H1 (cell line): ENCODE measurements around the gene TPBGL. TPM values are rescaled to one million over a fixed set of nuclear protein-coding genes. Genes with fewer than 3 reads are reported as not detected.
A peak's percentile ranks its signal among the peaks of the same experiment; 100 is the strongest.

Experiments
- CTCF ChIA-PET: fragments of 300-600 bp; sonication (Branson Sonifier 250); formaldehyde crosslinking; loops from one replicate; lab custom pipeline; 2021; ENCODE audit not compliant: partially characterized antibody; lab: Charles Lee
- POLR2A ChIA-PET: fragments of 300-600 bp; sonication (Branson Sonifier 250); formaldehyde crosslinking; loops from one replicate; lab custom pipeline; 2021; ENCODE audit warnings: inconsistent platforms; ENCODE audit not compliant: partially characterized antibody; lab: Charles Lee
- DNase-seq, 2 experiments: peaks; one replicate each; pipeline versions ENCODE4 v3.0.0 to v3.0.0-alpha.2; 2010 to 2022; ENCODE audit warnings: low spot score in 2 of 2, low read depth in 1 of 2, mixed read lengths in 1 of 2
- FAIRE-seq: peaks from 2 replicates; lab custom pipeline; 2011; peaks lifted over from hg19 to GRCh38; lab: Jason Lieb, UNC
- H2AFZ ChIP-seq: 2 replicates; pipeline ENCODE4 v1.8.1; 2012; ENCODE audit warnings: low read length, inconsistent platforms
- H2AK5ac ChIP-seq: 2 replicates; pipeline ENCODE4 v1.6.1; 2013; ENCODE audit warnings: low read depth, low read length
- H2BK120ac ChIP-seq: replicated peaks from 2 replicates; pipeline ENCODE3; 2013; ENCODE audit warnings: low read depth, low read length, inconsistent platforms
- H2BK12ac ChIP-seq: 2 replicates; pipeline ENCODE4 v1.6.1; 2013; ENCODE audit warnings: low read depth, low read length
- H2BK15ac ChIP-seq: 2 replicates; pipeline ENCODE4 v1.6.1; 2013; ENCODE audit warnings: low read length
- H2BK20ac ChIP-seq: 2 replicates; pipeline ENCODE4 v1.6.1; 2013; ENCODE audit warnings: low read length
- H2BK5ac ChIP-seq: 2 replicates; pipeline ENCODE4 v1.6.1; 2013; ENCODE audit warnings: low read depth, low read length
- H3K14ac ChIP-seq: 2 replicates; pipeline ENCODE4 v1.6.1; 2013; ENCODE audit warnings: inconsistent platforms; ENCODE audit not compliant: insufficient read length
- H3K18ac ChIP-seq: 2 replicates; pipeline ENCODE4 v1.6.1; 2013; ENCODE audit warnings: low read length; ENCODE audit errors: extremely low read depth
- H3K23ac ChIP-seq: 2 replicates; pipeline ENCODE4 v1.6.1; 2013; ENCODE audit warnings: inconsistent platforms; ENCODE audit not compliant: insufficient read length
- H3K23me2 ChIP-seq: 2 replicates; pipeline ENCODE4 v1.6.1; 2013; ENCODE audit warnings: low read depth, low read length
- H3K27ac ChIP-seq: 2 replicates; pipeline ENCODE4 v1.6.1; 2011; ENCODE audit warnings: low read depth, low read length, inconsistent platforms
- H3K27me3 ChIP-seq, 4 experiments: replicated peaks in 1 of 4; 1 replicate in 1 of 4; 2 replicates in 3 of 4; pipeline versions ENCODE4 v1.6.1 to v1.8.1; 2011 to 2013; ENCODE audit warnings: low read length in 3 of 4, mild to moderate bottlenecking in 3 of 4, inconsistent platforms in 2 of 4, mixed read lengths in 2 of 4, moderate library complexity in 1 of 4; ENCODE audit not compliant: control insufficient read depth in 3 of 4, insufficient read depth in 3 of 4; ENCODE audit errors: extremely low read depth in 1 of 4
- H3K36me3 ChIP-seq, 4 experiments: 2 replicates each; pipeline versions ENCODE4 v1.6.1 to v1.8.1; 2011 to 2013; ENCODE audit warnings: mild to moderate bottlenecking in 4 of 4, low read length in 3 of 4, moderate library complexity in 2 of 4, control low read depth in 1 of 4, inconsistent platforms in 1 of 4; ENCODE audit not compliant: insufficient read depth in 4 of 4, control insufficient read depth in 2 of 4
- H3K4ac ChIP-seq: replicated peaks from 2 replicates; pipeline ENCODE3; 2013; ENCODE audit warnings: low read length, low read depth, mixed read lengths, inconsistent platforms; ENCODE audit not compliant: insufficient read length
- H3K4me1 ChIP-seq, 4 experiments: replicated peaks in 1 of 4; 1 replicate in 1 of 4; 2 replicates in 3 of 4; pipeline versions ENCODE4 v1.6.1 to v1.8.1; 2011 to 2013; ENCODE audit warnings: low read length in 3 of 4, inconsistent platforms in 2 of 4, mixed read lengths in 1 of 4; ENCODE audit not compliant: insufficient read depth in 4 of 4, control insufficient read depth in 3 of 4
- H3K4me2 ChIP-seq, 2 experiments: 2 replicates each; pipeline versions ENCODE4 v1.6.1 to v1.8.1; 2011 to 2013; ENCODE audit warnings: low read depth in 2 of 2, low read length in 2 of 2, control low read depth in 1 of 2, inconsistent platforms in 1 of 2, mild to moderate bottlenecking in 1 of 2; ENCODE audit not compliant: insufficient read depth in 1 of 2
- H3K4me3 ChIP-seq, 4 experiments: fragments of 200-600, 300-600 bp in 1 of 4; sonication (generic), shearing (Covaris generic), sonication (Bioruptor Twin) in 1 of 4; 2 replicates each; pipeline versions ENCODE4 v1.5.1 to v1.8.1; 2011 to 2016; ENCODE audit warnings: low read length in 4 of 4, low read depth in 3 of 4, control low read depth in 2 of 4, inconsistent platforms in 2 of 4, mild to moderate bottlenecking in 2 of 4, mixed read lengths in 1 of 4, moderate library complexity in 1 of 4; ENCODE audit not compliant: insufficient read depth in 2 of 4; ENCODE audit errors: extremely low read depth in 1 of 4
- H3K56ac ChIP-seq: replicated peaks from 2 replicates; pipeline ENCODE3; 2013; ENCODE audit warnings: low read depth, mild to moderate bottlenecking, mixed read lengths, low read length, inconsistent platforms; ENCODE audit not compliant: insufficient read length
- H3K79me1 ChIP-seq: 2 replicates; pipeline ENCODE4 v1.6.1; 2013; ENCODE audit warnings: low read depth, low read length, control low read depth
- H3K79me2 ChIP-seq, 2 experiments: 2 replicates each; pipeline versions ENCODE4 v1.6.1 to v1.8.1; 2012 to 2013; ENCODE audit warnings: low read length in 2 of 2, mild to moderate bottlenecking in 2 of 2, inconsistent platforms in 1 of 2; ENCODE audit not compliant: insufficient read depth in 2 of 2, control insufficient read depth in 1 of 2
- H3K9ac ChIP-seq, 4 experiments: replicated peaks in 1 of 4; 1 replicate in 1 of 4; 2 replicates in 3 of 4; pipeline versions ENCODE4 v1.6.1 to v1.8.1; 2011 to 2013; ENCODE audit warnings: low read depth in 3 of 4, low read length in 3 of 4, control low read depth in 2 of 4, mild to moderate bottlenecking in 2 of 4, moderate library complexity in 2 of 4, inconsistent platforms in 1 of 4; ENCODE audit errors: extremely low read depth in 1 of 4
- H3K9me3 ChIP-seq, 2 experiments: 2 replicates each; pipeline versions ENCODE4 v1.6.1 to v1.8.1; 2012 to 2013; ENCODE audit warnings: mild to moderate bottlenecking in 2 of 2, moderate library complexity in 2 of 2, control low read depth in 1 of 2, inconsistent platforms in 1 of 2, low read depth in 1 of 2, low read length in 1 of 2, mixed read lengths in 1 of 2; ENCODE audit not compliant: insufficient read depth in 2 of 2
- H4K20me1 ChIP-seq, 2 experiments: replicated peaks in 1 of 2; 2 replicates each; pipeline versions ENCODE3 to v1.8.1; 2011 to 2013; ENCODE audit warnings: inconsistent platforms in 2 of 2, low read length in 2 of 2, mild to moderate bottlenecking in 1 of 2; ENCODE audit not compliant: insufficient read depth in 2 of 2, control insufficient read depth in 1 of 2
- H4K5ac ChIP-seq: 2 replicates; pipeline ENCODE4 v1.6.1; 2013; ENCODE audit warnings: low read length, low read depth, mixed read lengths, inconsistent platforms; ENCODE audit not compliant: insufficient read length
- H4K8ac ChIP-seq: 2 replicates; pipeline ENCODE4 v1.8.0; 2013; ENCODE audit warnings: mild to moderate bottlenecking, moderate library complexity, low read length, inconsistent platforms; ENCODE audit not compliant: insufficient read depth; ENCODE audit errors: extremely low read depth
- H4K91ac ChIP-seq: replicated peaks from 2 replicates; pipeline ENCODE3; 2013; ENCODE audit warnings: low read length, mixed read lengths, inconsistent platforms; ENCODE audit not compliant: insufficient read length
- CTBP2 ChIP-seq: IDR thresholded peaks from 2 replicates; pipeline ENCODE4 v1.7.0; 2011; ENCODE audit warnings: borderline replicate concordance, mild to moderate bottlenecking, moderate library complexity, mixed read lengths, low read length; ENCODE audit not compliant: insufficient read depth, insufficient read length
- EZH2 ChIP-seq: fragments of 200-600 bp; sonication (generic); IDR thresholded peaks from 2 replicates; pipeline ENCODE4 v1.7.1; 2012; ENCODE audit warnings: low read depth, mild to moderate bottlenecking, moderate library complexity, low read length, inconsistent platforms; ENCODE audit not compliant: severe bottlenecking
- POU5F1 ChIP-seq: IDR thresholded peaks from 2 replicates; pipeline ENCODE4 v1.6.1; 2011; ENCODE audit warnings: low read depth, mild to moderate bottlenecking, low read length, moderate library complexity
- RBBP5 ChIP-seq: IDR thresholded peaks from 2 replicates; pipeline ENCODE4 v1.7.1; 2012; ENCODE audit warnings: low read depth, mild to moderate bottlenecking, inconsistent platforms, low read length, moderate library complexity, borderline replicate concordance
- SUZ12 ChIP-seq: fragments of 200-600 bp; sonication (generic); IDR thresholded peaks from 2 replicates; pipeline ENCODE4 v1.6.1; 2012; ENCODE audit warnings: mild to moderate bottlenecking, inconsistent platforms, low read length, moderate library complexity, mixed read lengths
- WGBS, 2 experiments: shearing (Covaris generic) in 1 of 2; methylation state at CpG; one replicate each; pipeline versions ENCODE4 v1.1.6 to v1.1.7; 2013 to 2015; ENCODE audit warnings: low lambda C conversion rate in 2 of 2, mixed read lengths in 2 of 2, inconsistent platforms in 1 of 2, low coverage in 1 of 2, missing lambda C conversion rate in 1 of 2; ENCODE audit not compliant: insufficient replicate concordance in 2 of 2, insufficient coverage in 1 of 2, insufficient read length in 1 of 2; ENCODE audit errors: extremely low coverage in 1 of 2, missing lambda C conversion rate in 1 of 2; 5-methylcytosine and 5-hydroxymethylcytosine counted together
- polyA plus RNA-seq, 7 experiments: library from polyadenylated mRNA; depleted of rRNA in 3 of 7; stranded (reverse) in 5 of 7; unstranded in 2 of 7; fragments of >200 nt in 5 of 7; fragments of 200-250 nt in 2 of 7; gene quantifications; 1 replicate in 5 of 7; 2 replicates in 1 of 7; 4 replicates in 1 of 7; pipeline versions ENCODE4 v1.2.1 to v1.2.3, GENCODE V29; 2011 to 2013; ENCODE audit warnings: missing spikeins in 2 of 7, mixed read lengths in 2 of 7
- total RNA-seq: library from RNA; stranded (reverse); fragmentation: NEBNext Ultra II Directional; extraction: Animal tissue kit (Norgen Biotek cat#: 25700); gene quantifications from 2 replicates; pipeline ENCODE4 v1.2.1, GENCODE V29; 2021
- TF ChIP-seq, protein P1 (sequence below): IDR thresholded peaks from 2 replicates; pipeline ENCODE4 v1.6.1; 2012; ENCODE audit warnings: low read length, inconsistent platforms
- TF ChIP-seq, protein P2 (sequence below): IDR thresholded peaks from 2 replicates; pipeline ENCODE4 v1.6.1; 2012; ENCODE audit warnings: inconsistent platforms

TPBGL gene
- total and polyA plus RNA-seq, 2 of the 8 experiments (the other 6 are each of a cell fraction or from before 2014, with no cell fraction given), result 0.26 to 0.37 TPM

DNA sequence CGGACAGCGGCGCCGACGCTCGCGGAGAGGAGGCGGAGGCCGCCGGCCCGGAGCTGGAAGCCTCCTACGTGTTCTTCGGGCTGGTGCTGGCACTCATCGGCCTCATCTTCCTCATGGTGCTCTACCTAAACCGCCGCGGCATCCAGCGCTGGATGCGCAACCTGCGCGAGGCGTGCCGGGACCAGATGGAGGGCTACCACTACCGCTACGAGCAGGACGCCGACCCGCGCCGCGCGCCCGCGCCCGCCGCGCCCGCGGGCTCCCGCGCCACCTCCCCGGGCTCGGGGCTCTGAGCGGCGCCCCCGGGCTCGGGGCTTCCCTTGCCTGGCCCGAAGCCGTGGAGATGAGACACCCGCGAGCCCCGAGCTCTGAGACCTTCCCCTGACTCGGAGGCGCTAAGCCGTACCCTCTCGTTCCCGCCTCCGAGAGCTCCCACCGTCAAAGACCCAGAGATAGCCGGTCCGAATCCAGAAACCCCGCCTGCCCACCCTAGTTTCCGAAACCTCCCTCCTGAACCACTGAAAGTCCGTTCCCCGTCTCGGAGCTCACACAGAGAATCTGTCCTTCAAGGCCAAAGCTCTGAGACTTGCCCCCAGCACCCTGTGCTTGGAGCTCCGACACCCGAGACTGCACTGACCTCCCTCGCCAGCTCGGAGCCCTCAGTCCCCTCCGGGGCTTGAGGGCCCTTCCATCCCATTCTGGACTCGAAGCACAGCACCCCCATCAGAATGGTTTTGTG is 1.5 kb downstream of the TPBGL start:
- Histone ChIP-seq H3K4me3 (peak overlapping the region; percentile 37 to 63 (median 43)), H3K23me2 (peaks cover 12% of the 10 kb centered on the region; the same call in 1 of the 2 replicates), H3K9me3 (no peaks in the 10 kb centered on the region), H3K18ac (peak overlapping the region; percentile 82; the same call in 1 of the 2 replicates), H3K14ac (no peak overlapping the region), H3K27me3 (peaks cover 24 to 50% (median 40%) of the 10 kb centered on the region in 4 experiments), H3K79me2 (no peaks in the 10 kb centered on the region), H3K4me2 (peak overlapping the region; percentile 79 to 83), H4K8ac (peak overlapping the region; percentile 22; the same call in 1 of the 2 replicates), H2BK5ac (no peak overlapping the region), H4K20me1 (peaks cover 0 to 3% of the 10 kb centered on the region in 2 experiments), H3K36me3 (no peaks in the 10 kb centered on the region), H2BK12ac (no peak overlapping the region), H4K5ac (no peak overlapping the region), H2BK20ac (no peak overlapping the region), H3K9ac (peak overlapping the region in 1 of 4 experiments; percentile 5; a peak in 2 of 7 replicates), H2AFZ (peak overlapping the region; percentile 66; the same call in 1 of the 2 replicates), H4K91ac (no peak overlapping the region), H2BK15ac (no peak overlapping the region), H3K4ac (no peak overlapping the region), H2BK120ac (no peak overlapping the region), H3K79me1 (no peaks in the 10 kb centered on the region), H2AK5ac (no peak overlapping the region), H3K56ac (no peak overlapping the region), H3K27ac (no peak overlapping the region), H3K4me1 (peaks cover 5 to 18% (median 9%) of the 10 kb centered on the region in 4 experiments), H3K23ac (no peak overlapping the region)
- no peak for DNase-seq
- WGBS, 2 experiments, result 14% methylated on average over 47 of the region's 72 CpGs; no CpG with 5 or more reads in 1 of the 2 experiments
- CTCF ChIA-PET, result interaction anchor here (0.6 to 45.7 kb wide), 21 partner anchors 1 to 245 kb away, joined by 3 to 952 read pairs (median 4); partner anchors contain the start of genes SLCO2B1 and TPBGL
- POLR2A ChIA-PET, result interaction anchor here (0.8 to 1.5 kb wide), 4 partner anchors 20 to 321 kb away, joined by 3 to 7 read pairs (median 3); partner anchors contain the start of gene NEU3
- no peak for FAIRE-seq
- peak; percentile 1 for TF ChIP-seq CTBP2
- TF ChIP-seq SUZ12, result peak; percentile 67
- TF ChIP-seq POU5F1, result no peak
- TF ChIP-seq, protein P1, sequence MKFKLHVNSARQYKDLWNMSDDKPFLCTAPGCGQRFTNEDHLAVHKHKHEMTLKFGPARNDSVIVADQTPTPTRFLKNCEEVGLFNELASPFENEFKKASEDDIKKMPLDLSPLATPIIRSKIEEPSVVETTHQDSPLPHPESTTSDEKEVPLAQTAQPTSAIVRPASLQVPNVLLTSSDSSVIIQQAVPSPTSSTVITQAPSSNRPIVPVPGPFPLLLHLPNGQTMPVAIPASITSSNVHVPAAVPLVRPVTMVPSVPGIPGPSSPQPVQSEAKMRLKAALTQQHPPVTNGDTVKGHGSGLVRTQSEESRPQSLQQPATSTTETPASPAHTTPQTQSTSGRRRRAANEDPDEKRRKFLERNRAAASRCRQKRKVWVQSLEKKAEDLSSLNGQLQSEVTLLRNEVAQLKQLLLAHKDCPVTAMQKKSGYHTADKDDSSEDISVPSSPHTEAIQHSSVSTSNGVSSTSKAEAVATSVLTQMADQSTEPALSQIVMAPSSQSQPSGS, result no peak
- peak; percentile 72 for TF ChIP-seq EZH2
- TF ChIP-seq, protein P2, sequence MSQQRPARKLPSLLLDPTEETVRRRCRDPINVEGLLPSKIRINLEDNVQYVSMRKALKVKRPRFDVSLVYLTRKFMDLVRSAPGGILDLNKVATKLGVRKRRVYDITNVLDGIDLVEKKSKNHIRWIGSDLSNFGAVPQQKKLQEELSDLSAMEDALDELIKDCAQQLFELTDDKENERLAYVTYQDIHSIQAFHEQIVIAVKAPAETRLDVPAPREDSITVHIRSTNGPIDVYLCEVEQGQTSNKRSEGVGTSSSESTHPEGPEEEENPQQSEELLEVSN, result peak; percentile 8
- peak; percentile 8; the same call in 1 of the 2 replicates for TF ChIP-seq RBBP5
